ENCODE measurements around the gene SUPT20HL2. TPM values are rescaled to one million over a fixed set of nuclear protein-coding genes. Genes with fewer than 3 reads are reported as not detected.

The SUPT20HL2 gene
- total RNA-seq, 1 experiment from 2014 or later = not detected

GRCh38 chrX:24298191-24298590 lies 15.7 kb downstream of the SUPT20HL2 start:
- no peak overlapping the region for H2AK5ac ChIP-seq (ENCODE audit: insufficient read length, low read length)
- H2AFZ ChIP-seq (ENCODE audit: low read length) = no peak overlapping the region
- H3K27ac Mint-ChIP-seq = peak overlapping the region in 2 of 3 experiments; percentile 26 to 59; a peak in 2 of 7 replicates
- H3K79me1 ChIP-seq (ENCODE audit: insufficient read depth, low read depth, low read length, poor library complexity, severe bottlenecking) = no peaks in the 10 kb centered on the region
- no peaks in the 10 kb centered on the region for H3K9me3 Mint-ChIP-seq
- no peak overlapping the region for H3K27ac ChIP-seq (ENCODE audit: insufficient read length, low read depth, low read length)
- no peak overlapping the region for H3K4me2 ChIP-seq (ENCODE audit: insufficient read depth, insufficient read length, low read length)
- no peaks in the 10 kb centered on the region for H3K9me3 ChIP-seq (ENCODE audit: control insufficient read depth, low read depth, low read length)
- H4K8ac ChIP-seq (replicated peaks; ENCODE audit: insufficient read length, low read depth, low read length) = no peak overlapping the region
- peaks cover 7% of the 10 kb centered on the region; the same call in 1 of the 2 replicates for H3K4me1 ChIP-seq (ENCODE audit: insufficient read depth, low read length)
- no peaks in the 10 kb centered on the region for H3K79me2 ChIP-seq (ENCODE audit: insufficient read depth, low read length)
- H3K9ac ChIP-seq (ENCODE audit: extremely low read depth, insufficient read length, low read length) = no peak overlapping the region
- H3K23ac ChIP-seq (ENCODE audit: insufficient read length, low read depth, low read length) = no peak overlapping the region
- no peaks in the 10 kb centered on the region for H4K20me1 ChIP-seq (ENCODE audit: control insufficient read depth, insufficient read depth, insufficient read length)
- no peak overlapping the region for H3K56ac ChIP-seq (ENCODE audit: insufficient read length, low read depth, low read length)
- H2BK5ac ChIP-seq (ENCODE audit: insufficient read length, low read length) = no peak overlapping the region
- H2BK15ac ChIP-seq (ENCODE audit: low read depth, low read length) = no peak overlapping the region
- no peak overlapping the region for H4K5ac ChIP-seq (ENCODE audit: insufficient read length, low read depth, low read length)
- H2BK120ac ChIP-seq (ENCODE audit: low read depth, low read length, poor library complexity, severe bottlenecking) = no peak overlapping the region
- H3K4me3 Mint-ChIP-seq = no peak overlapping the region
- no peak overlapping the region for H3T11ph ChIP-seq (ENCODE audit: low read length)
- no peaks in the 10 kb centered on the region; a peak in 2 of 7 replicates for H3K36me3 Mint-ChIP-seq (ENCODE audit: insufficient read depth in 1 of 3, low read depth in 3 of 3)
- no CpG with 5 or more reads among the region's 3 CpGs for WGBS (ENCODE audit: extremely low coverage, insufficient read length, low lambda C conversion rate)
- no peaks in the 10 kb centered on the region; the same call in 1 of the 2 replicates for H3K27me3 Mint-ChIP-seq (ENCODE audit: low read depth)
- no peak overlapping the region for H2BK12ac ChIP-seq (ENCODE audit: insufficient read length, low read depth, low read length)
- TF ChIP-seq CTCF (conservative IDR thresholded peaks at IDR 0.05) = no peak
- no peak overlapping the region for H3K18ac ChIP-seq (ENCODE audit: insufficient read length, low read depth, low read length)
- H2BK20ac ChIP-seq (ENCODE audit: low read depth, low read length, poor library complexity, severe bottlenecking) = no peak overlapping the region
- peaks cover 26 to 30% of the 10 kb centered on the region in 2 experiments for H3K4me1 Mint-ChIP-seq
- no peak overlapping the region for H3K4ac ChIP-seq (ENCODE audit: low read depth, low read length)
- H3K23me2 ChIP-seq (ENCODE audit: insufficient read length, low read depth, low read length, poor library complexity, severe bottlenecking) = no peaks in the 10 kb centered on the region
- peak; percentile 45 for DNase-seq
- no peaks in the 10 kb centered on the region for H3K27me3 ChIP-seq (ENCODE audit: insufficient read depth, low read length)
- no peak overlapping the region for H3K14ac ChIP-seq (ENCODE audit: insufficient read depth, low read length)
- H4K91ac ChIP-seq (ENCODE audit: insufficient read length, low read depth, low read length) = no peak overlapping the region
